ENCODE results near the gene ABHD8.

- no peak for TF ChIP-seq CTCF (IDR thresholded peaks at IDR 0.05; ENCODE audit: low read depth, low read length, poor library complexity, severe bottlenecking)
- TF ChIP-seq EZH2phosphoT487 (IDR thresholded peaks at IDR 0.05; ENCODE audit: borderline replicate concordance, low read length), result no peak
Observed at GRCh38 chr19:17351815-17352435, 48.7 kb upstream of the ABHD8 start.
